Forelimb muscle (tissue), 1 donor: ENCODE data around the gene GBX1. TPM values are rescaled to one million over a fixed set of nuclear protein-coding genes. Genes with fewer than 3 reads are reported as not detected.

Experiments used
- DNase-seq: peaks from one replicate; pipeline ENCODE4 v3.0.0-alpha.2; 2013; ENCODE audit warnings: low read depth
- polyA plus RNA-seq: library from polyadenylated mRNA; unstranded; fragments of 120-200 nt; gene quantifications from one replicate; pipeline ENCODE4 v1.2.1, GENCODE V29; 2013; ENCODE audit not compliant: insufficient read length

GBX1 gene
- polyA plus RNA-seq, 1 donor, result 3.1 TPM

GRCh38 chr7:151193203-151193978, 25.9 kb upstream of the GBX1 start:
- no peak for DNase-seq

DNA sequence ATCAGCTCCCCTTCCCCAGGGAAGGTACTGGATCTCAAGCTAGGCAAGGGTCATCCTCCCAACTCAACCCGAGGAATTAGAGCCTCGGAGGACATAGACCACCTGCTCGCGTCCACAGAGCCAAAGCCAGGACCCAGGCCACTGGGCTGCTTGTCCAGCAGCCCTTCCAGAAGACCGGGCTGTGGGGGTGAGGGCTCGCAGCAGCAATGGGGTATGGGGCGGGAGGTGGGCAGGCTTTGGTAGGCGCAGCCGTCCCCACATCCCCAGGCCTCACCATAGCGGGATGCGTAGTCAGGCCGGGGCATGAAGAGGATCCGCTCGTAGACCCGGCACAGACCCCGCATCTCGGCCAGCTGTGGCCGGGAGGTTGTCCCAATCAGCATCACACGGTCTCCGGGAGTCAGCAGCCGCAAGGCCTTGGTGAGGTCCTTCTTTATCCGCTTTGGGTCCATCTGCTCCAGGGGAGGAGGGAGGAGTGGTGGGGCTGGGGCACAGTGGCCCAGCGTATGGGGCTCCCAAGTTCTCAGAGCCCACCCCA, 24.6 kb upstream of the GBX1 start:
- DNase-seq, result no peak

- DNase-seq, result no peak
These were observed 24.1 kb upstream of the GBX1 start for GRCh38 chr7:151191544-151191943.

DNA sequence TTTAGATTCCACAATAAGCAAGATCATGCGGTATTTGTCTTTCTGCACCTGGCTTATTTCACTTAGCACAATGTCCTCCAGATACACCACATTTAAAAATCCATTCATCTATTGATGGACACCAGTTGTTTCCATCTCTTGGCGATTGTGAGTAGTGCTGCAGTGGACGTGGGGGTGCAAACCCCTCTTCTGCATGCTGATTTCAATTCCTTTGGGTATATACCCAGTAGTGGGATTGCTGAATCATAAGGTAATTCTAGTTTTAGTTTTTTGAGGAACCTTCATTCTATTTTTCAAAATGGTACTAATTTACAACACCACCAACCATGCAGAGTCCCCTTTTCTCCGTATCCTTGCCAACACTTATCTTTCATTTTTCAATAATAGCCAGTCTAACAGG, 21.5 kb upstream of the GBX1 start:
- no peak for DNase-seq

DNA sequence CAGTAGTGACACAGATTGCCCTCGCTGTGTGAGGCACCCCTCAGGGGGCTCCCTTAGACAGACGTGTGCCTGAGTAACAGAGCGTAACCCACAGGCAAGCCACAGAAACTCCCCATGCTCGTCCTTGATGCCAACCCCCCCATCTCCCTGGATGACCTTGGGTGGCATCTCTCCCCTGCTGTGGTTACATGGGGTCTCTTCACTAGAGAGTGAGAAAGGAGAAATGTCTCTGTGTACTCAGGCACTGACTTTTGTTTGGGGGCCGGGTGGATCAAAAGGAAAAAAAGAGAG, 20.7 kb upstream of the GBX1 start:
- no peak for DNase-seq

GRCh38 chr7:151187409-151188251, 20.1 kb upstream of the GBX1 start:
- DNase-seq, result no peak

GRCh38 chr7:151186640-151187408, 19.3 kb upstream of the GBX1 start, which contains the start of gene ASB10:
Gene ASB10, minus strand, starts transcription at chr7:151187250. Its CDS starts 120 bp downstream, at chr7:151187130.
- no peak for DNase-seq

GRCh38 chr7:151185762-151186639, 18.5 kb upstream of the GBX1 start:
- no peak for DNase-seq

DNA sequence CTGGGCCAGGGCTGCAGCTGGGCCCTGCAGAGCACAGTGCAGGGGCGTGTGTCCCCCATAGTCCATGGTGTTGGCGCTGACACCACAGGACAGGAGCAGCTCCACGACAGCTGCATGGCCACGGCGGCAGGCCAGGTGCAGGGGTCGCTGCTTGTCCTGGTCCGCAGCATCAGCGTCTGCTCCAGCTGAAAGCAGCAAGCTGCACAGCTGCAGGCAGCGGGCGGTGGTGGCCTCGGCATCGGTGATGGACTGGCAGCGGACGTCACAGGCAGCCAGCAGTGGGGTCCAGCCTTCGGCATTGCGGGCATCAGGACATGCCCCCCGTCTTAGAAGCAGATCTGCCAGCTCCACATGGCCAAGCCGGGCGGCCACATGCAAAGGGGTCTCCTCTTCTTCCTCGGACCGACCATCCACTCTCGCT, 13.5 kb upstream of the GBX1 start:
- DNase-seq, result no peak

DNA sequence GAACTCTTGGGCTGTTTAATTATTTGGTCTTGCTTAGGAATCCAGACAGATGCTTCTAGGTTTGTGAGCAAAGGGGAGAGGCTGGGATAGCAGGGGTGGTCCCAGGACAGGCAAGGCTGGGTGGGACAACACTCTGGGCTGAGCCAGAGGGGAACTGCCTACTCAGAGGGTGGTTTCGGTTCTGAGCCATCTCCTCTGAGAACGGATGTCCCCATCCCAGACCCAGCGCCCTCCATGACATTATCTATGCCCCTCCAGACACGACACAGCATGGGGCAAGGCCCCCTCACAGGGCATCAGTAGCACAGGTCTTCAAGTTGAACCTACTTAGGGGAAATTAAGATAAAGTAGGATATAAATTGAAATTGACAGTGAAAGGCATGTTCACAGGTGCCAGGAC, 12.5 kb upstream of the GBX1 start:
- no peak for DNase-seq

DNA sequence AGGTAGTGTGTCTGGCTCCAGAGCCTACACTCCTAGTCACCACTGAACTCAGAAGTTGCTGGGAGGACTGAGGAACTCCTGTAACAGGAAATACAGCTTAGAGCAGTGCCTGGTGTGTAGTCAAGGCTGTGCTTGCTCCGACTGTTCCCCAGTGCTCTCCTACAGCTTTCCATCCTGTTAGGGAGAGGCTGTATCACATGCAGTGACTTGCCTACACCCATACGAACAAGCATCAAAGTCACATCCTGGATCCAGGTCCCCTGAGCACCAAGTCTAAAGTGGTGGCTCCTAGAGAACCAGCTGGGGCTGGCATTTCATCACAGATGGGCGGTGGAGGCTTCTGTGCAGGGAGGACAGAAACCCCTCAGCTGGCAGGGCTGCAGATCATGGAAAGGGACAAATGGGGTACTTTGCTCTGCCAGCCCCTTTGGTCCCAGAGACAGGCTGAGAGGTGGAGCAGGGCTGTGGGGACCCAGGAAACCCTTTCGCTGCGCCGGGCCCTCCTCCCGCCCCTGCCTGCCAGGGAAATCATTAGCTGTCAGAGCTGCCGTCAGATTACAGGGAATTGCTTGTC, 11.9 kb upstream of the GBX1 start:
- no peak for DNase-seq

- no peak for DNase-seq
These were observed 11.3 kb upstream of the GBX1 start for GRCh38 chr7:151178831-151179230.

DNA sequence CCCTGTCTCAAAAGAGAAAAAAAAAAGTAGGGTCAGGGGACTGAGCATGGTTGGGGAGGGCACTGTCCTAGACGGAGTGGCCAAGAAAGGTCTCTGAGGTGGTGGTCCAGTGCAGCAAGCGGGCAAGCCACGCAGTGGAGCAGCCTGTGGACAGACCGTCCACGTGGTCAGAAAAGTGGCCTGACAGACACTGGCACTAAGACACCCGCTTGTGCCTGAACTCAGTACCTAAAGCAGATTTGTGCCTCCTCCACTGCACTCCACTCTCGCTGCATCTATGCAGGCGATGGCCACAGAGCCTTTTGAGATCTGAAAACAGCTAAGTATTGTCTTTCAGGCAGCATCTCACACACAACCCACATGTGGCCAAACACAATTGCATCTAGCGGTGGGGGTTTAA, 10.7 kb upstream of the GBX1 start:
- DNase-seq, result no peak

GRCh38 chr7:151177310-151177709, 9.8 kb upstream of the GBX1 start:
- no peak for DNase-seq

- DNase-seq, result no peak
These were observed 8.9 kb upstream of the GBX1 start for GRCh38 chr7:151176401-151176800.

DNA sequence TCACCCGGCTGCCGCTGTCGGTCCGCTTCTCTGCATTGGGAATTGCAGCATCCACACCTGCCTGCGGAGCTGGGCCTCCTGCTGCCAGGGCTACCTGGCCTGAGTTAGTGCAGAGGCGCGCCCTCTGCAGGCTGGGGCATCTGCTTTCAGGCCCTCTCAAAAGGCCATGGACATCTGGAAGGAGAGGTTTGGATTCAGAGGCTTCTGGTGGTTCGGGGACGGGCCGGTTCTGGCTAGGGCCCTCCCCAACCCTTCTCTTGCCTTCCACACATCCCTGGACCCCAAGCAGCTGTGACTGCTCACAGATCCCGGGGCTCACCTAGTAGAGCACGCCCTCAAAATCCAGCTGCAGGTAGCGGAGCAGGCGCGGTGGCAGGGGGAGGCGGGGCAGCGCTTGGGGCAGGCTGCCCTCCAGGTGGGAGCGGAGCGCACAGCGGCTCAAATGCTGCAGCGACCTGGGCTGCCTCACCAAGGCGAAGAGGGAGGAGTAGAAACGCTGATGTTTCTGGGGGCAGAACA, 8.4 kb upstream of the GBX1 start:
- no peak for DNase-seq

DNA sequence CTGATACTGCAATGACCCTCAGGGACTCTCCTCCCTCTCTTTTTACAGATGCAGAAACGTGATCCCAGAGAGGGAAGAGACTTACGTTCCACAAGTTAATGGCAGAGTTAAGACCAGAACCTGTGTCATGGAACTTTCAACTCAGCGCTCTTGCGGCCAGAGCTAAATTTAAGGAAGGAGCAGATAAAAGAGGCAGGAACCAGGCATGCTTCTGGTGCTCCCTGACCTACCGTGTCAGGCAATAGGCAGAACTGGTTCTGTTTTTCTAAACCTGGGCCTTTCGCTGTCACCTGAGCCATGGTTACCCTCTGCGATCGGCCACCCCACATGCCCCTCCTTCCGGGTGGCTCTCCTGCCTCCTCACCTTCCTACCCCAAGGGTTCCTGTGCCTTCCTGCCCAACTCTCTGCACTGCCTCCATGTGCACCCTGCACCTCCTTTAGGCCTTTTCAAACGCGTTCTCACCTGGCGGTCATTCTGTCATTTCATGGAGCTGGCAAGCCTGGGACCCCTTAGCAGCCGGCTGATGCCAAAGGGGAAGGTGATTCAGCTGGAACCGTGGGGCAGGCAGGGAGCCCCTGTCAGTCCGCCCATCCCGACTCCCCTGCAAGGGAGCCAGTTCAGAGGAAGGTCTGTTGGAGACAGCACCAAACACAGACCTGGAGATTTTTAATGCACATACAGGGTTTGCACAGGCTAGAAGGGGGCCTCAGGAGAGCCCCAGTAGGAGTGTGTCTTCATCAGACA, 7.7 kb upstream of the GBX1 start:
- no peak for DNase-seq

- no peak for DNase-seq
These were observed 7.0 kb upstream of the GBX1 start for GRCh38 chr7:151174246-151175046.
